SK-N-SH (cell line): ENCODE measurements around the gene HTR1E. TPM values are rescaled to one million over a fixed set of nuclear protein-coding genes. Genes with fewer than 3 reads are reported as not detected.

Source experiments
- CTCF ChIA-PET: fragments of 300-600, 350-600 bp; formaldehyde crosslinking; extraction: SDS; loops from one replicate; lab custom pipeline; 2021; lab: Yijun Ruan, JAX
- POLR2A ChIA-PET: fragments of 350-600 bp; sonication (Branson Sonifier 250); formaldehyde crosslinking; extraction: SDS; loops from one replicate; lab custom pipeline; 2020; ENCODE audit warnings: antibody characterized with exemption, inconsistent platforms; lab: Yijun Ruan, JAX
- DNase-seq: peaks from one replicate; pipeline ENCODE4 v3.0.0; 2012
- H2AFZ ChIP-seq: fragments of 200-600 bp; sonication (generic); 2 replicates; pipeline ENCODE4 v1.8.1; 2016; ENCODE audit warnings: antibody characterized with exemption, mild to moderate bottlenecking, low read depth
- H3F3A ChIP-seq: fragments of 200-600 bp; sonication (generic); replicated peaks from 2 replicates; pipeline ENCODE3; 2016; ENCODE audit warnings: antibody characterized with exemption, mild to moderate bottlenecking; ENCODE audit not compliant: insufficient read depth
- H3K27ac ChIP-seq, 2 experiments: fragments of 200-500 bp in 1 of 2; fragments of 200-600 bp in 1 of 2; sonication (Bioruptor generic) in 1 of 2; sonication (generic), shearing (Covaris generic) in 1 of 2; 2 replicates each; pipeline versions ENCODE4 v1.5.1 to v1.6.1; 2014 to 2016; ENCODE audit warnings: low read depth in 2 of 2, inconsistent platforms in 1 of 2, low read length in 1 of 2, mild to moderate bottlenecking in 1 of 2, mixed read lengths in 1 of 2
- H3K27me3 ChIP-seq: fragments of 200-600 bp; sonication (generic), shearing (Covaris generic); 2 replicates; pipeline ENCODE4 v1.6.1; 2016; ENCODE audit warnings: mixed run types; ENCODE audit not compliant: insufficient read depth
- H3K36me3 ChIP-seq, 2 experiments: fragments of 200-500 bp in 1 of 2; fragments of 200-600 bp in 1 of 2; sonication (Bioruptor generic) in 1 of 2; sonication (generic) in 1 of 2; replicated peaks in 1 of 2; 2 replicates each; pipeline versions ENCODE3 to v1.5.1; 2014 to 2016; ENCODE audit warnings: low read length in 1 of 2, mild to moderate bottlenecking in 1 of 2; ENCODE audit not compliant: insufficient read depth in 2 of 2, control insufficient read depth in 1 of 2
- H3K4me1 ChIP-seq, 2 experiments: fragments of 200-500 bp in 1 of 2; fragments of 200-600 bp in 1 of 2; sonication (Bioruptor generic) in 1 of 2; sonication (generic), shearing (Covaris generic) in 1 of 2; 2 replicates each; pipeline versions ENCODE4 v1.5.1 to v1.6.1; 2014 to 2016; ENCODE audit warnings: low read depth in 1 of 2, low read length in 1 of 2, mixed run types in 1 of 2; ENCODE audit not compliant: insufficient read depth in 2 of 2, control insufficient read depth in 1 of 2
- H3K4me2 ChIP-seq: fragments of 200-600 bp; sonication (generic), shearing (Covaris generic); 2 replicates; pipeline ENCODE4 v1.6.1; 2017; ENCODE audit warnings: mixed run types
- H3K4me3 ChIP-seq, 2 experiments: fragments of 200-500 bp in 1 of 2; fragments of 200-600 bp in 1 of 2; sonication (Bioruptor generic) in 1 of 2; sonication (generic), shearing (Covaris generic) in 1 of 2; 2 replicates each; pipeline versions ENCODE4 v1.5.1 to v1.8.1; 2014 to 2016; ENCODE audit warnings: low read depth in 2 of 2, inconsistent platforms in 1 of 2, low read length in 1 of 2, mild to moderate bottlenecking in 1 of 2, mixed read lengths in 1 of 2, moderate library complexity in 1 of 2
- H3K79me2 ChIP-seq: fragments of 200-600 bp; sonication (generic); 2 replicates; pipeline ENCODE4 v1.8.1; 2017; ENCODE audit warnings: mild to moderate bottlenecking; ENCODE audit not compliant: insufficient read depth
- H3K9ac ChIP-seq: fragments of 200-600 bp; sonication (generic); 2 replicates; pipeline ENCODE4 v1.6.1; 2017; ENCODE audit warnings: mixed run types
- H3K9me2 ChIP-seq: fragments of 200-600 bp; sonication (generic); 2 replicates; pipeline ENCODE4 v1.6.1; 2017; ENCODE audit warnings: mixed run types
- H3K9me3 ChIP-seq: fragments of 200-600 bp; sonication (generic); 2 replicates; pipeline ENCODE4 v1.6.1; 2017; ENCODE audit warnings: mixed run types, mild to moderate bottlenecking, moderate library complexity
- H4K20me1 ChIP-seq: fragments of 200-600 bp; sonication (generic); 2 replicates; pipeline ENCODE4 v1.6.1; 2017; ENCODE audit warnings: mild to moderate bottlenecking, mixed run types; ENCODE audit not compliant: insufficient read depth
- FOXJ3 ChIP-seq: sonication (generic); formaldehyde crosslinking; IDR thresholded peaks from 2 replicates; pipeline ENCODE4 v1.5.1; 2020; ENCODE audit warnings: mild to moderate bottlenecking, missing genetic modification reagents
- IRF3 ChIP-seq: fragments of 150-350 bp; IDR thresholded peaks from 2 replicates; pipeline ENCODE4 v1.6.1; 2016; ENCODE audit warnings: mild to moderate bottlenecking, low read depth, low read length
- JUND ChIP-seq: IDR thresholded peaks from 2 replicates; pipeline ENCODE4 v1.4.0; 2012
- MAX ChIP-seq: IDR thresholded peaks from 2 replicates; pipeline ENCODE4 v1.4.0; 2012; ENCODE audit warnings: low read depth
- NRF1 ChIP-seq: IDR thresholded peaks from 2 replicates; pipeline ENCODE4 v1.6.1; 2012; ENCODE audit warnings: low read depth, mild to moderate bottlenecking, low read length
- TAF1 ChIP-seq: IDR thresholded peaks from 2 replicates; pipeline ENCODE4 v1.6.1; 2012; ENCODE audit warnings: low read depth, mild to moderate bottlenecking, low read length, moderate library complexity, borderline replicate concordance
- TEAD4 ChIP-seq: IDR thresholded peaks from 2 replicates; pipeline ENCODE4 v1.4.0; 2012; ENCODE audit warnings: mild to moderate bottlenecking, borderline replicate concordance; ENCODE audit not compliant: insufficient read depth
- USF1 ChIP-seq: IDR thresholded peaks from 2 replicates; pipeline ENCODE4 v1.4.0; 2012; ENCODE audit warnings: low read depth, borderline replicate concordance
- WGBS: methylation state at CpG from one replicate; pipeline ENCODE4 v1.1.6; 2017; ENCODE audit warnings: low lambda C conversion rate; 5-methylcytosine and 5-hydroxymethylcytosine counted together
- polyA plus RNA-seq, 3 experiments: library from polyadenylated mRNA; depleted of rRNA; stranded (reverse); fragments of >200 nt; gene quantifications; 2 replicates each; pipeline ENCODE4 v1.2.3, GENCODE V29; 2012

The HTR1E gene
- polyA plus RNA-seq, 1 of the 3 experiments (the other 2 are of a cell fraction), result 0.02 TPM

DNA sequence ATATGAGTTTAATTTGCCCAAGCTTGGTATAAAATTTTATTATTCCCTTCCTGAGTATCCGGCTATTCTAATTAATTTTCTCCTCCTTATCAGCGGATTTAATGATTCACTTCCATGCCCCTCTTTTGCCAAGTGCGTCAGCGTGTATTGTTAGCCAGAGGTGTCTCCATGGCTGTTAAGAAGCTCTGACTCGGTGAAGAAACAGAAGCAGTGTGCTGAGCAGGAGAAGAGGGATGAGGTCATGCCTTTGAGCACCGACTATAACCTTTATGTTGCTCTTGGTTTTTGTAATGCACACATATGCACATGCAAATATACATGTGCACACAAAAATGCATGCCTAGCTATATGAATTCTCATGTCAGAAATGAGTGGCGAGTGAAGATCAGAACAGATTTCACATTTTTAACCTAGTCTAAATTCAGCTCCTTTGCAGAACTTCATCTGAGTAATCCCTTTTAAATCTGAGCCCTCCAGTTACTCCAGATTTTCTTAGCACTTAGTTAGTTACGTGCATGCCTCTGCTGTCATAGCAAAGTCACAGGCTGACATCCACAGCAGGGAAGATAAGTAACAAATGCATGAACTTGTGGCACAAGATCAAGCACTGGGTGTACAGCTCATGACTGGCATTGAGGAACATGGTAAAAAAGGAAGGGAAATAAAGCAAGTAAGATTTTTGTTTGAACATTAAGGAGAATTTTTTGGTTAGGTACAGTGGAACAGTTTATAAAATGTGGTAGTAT, 24.3 kb downstream of the HTR1E start:
- Histone ChIP-seq H3K9me2 (no peaks in the 10 kb centered on the region), H3K36me3 (no peaks in the 10 kb centered on the region), H3K79me2 (no peaks in the 10 kb centered on the region), H3K9me3 (no peaks in the 10 kb centered on the region), H3K27me3 (no peaks in the 10 kb centered on the region), H4K20me1 (no peaks in the 10 kb centered on the region), H3K27ac (no peak overlapping the region; a peak in 1 of 4 replicates), H3K4me1 (peaks cover 0 to 9% of the 10 kb centered on the region in 2 experiments; a peak in 1 of 4 replicates), H3K4me3 (no peak overlapping the region), H3F3A (no peaks in the 10 kb centered on the region), H3K4me2 (no peak overlapping the region), H3K9ac (no peak overlapping the region), H2AFZ (no peak overlapping the region)
- no peak for DNase-seq
- no peak for TF ChIP-seq FOXJ3
- TF ChIP-seq JUND, result no peak
- TF ChIP-seq TAF1, result no peak
- TF ChIP-seq MAX, result no peak
- TF ChIP-seq NRF1, result no peak
- no peak for TF ChIP-seq IRF3
- ChIA-PET POLR2A (interaction anchor here (1.0 kb wide), 1 partner anchor 23 kb away, joined by 3 read pairs; no protein-coding TSS in a partner anchor), CTCF (interaction anchor here (1.1 to 2.2 kb wide), 2 partner anchors 25 to 1039 kb away, joined by 3 to 8 read pairs; partner anchors contain the start of gene HTR1E)
- WGBS, result 35% methylated on average over 8 of the region's 8 CpGs

DNA sequence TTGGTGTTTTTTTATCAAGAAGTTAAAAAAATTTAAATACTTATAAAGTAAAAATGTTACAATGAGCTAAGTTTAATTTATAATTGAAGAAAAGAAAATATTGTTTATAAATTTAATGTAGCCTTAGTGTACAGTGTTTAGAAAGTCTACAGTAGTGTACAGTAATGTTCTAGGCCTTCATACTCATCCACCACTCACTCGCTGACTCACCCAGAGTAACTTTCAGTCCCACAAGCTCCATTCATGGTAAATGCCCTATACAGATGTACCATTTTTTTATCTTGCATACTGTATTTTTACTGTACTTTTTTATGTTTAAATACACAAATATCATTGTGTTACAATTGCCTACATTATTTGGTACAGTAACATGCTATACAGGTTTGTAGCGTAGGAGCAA, 26.0 kb downstream of the HTR1E start:
- POLR2A ChIA-PET, result no interaction called here
- no peak overlapping the region for H2AFZ ChIP-seq
- peaks cover 0 to 9% of the 10 kb centered on the region in 2 experiments; a peak in 1 of 4 replicates for H3K4me1 ChIP-seq
- H3K4me3 ChIP-seq, result no peak overlapping the region
- H3K27ac ChIP-seq, result no peak overlapping the region
- H3K36me3 ChIP-seq, result no peaks in the 10 kb centered on the region
- H4K20me1 ChIP-seq, result no peaks in the 10 kb centered on the region
- no peaks in the 10 kb centered on the region for H3K27me3 ChIP-seq
- DNase-seq, result no peak
- H3K9ac ChIP-seq, result no peak overlapping the region
- no peaks in the 10 kb centered on the region for H3K9me3 ChIP-seq
- no peaks in the 10 kb centered on the region for H3F3A ChIP-seq
- TF ChIP-seq TEAD4 (no peak), JUND (no peak), FOXJ3 (no peak), USF1 (no peak), IRF3 (no peak)
- no peaks in the 10 kb centered on the region for H3K9me2 ChIP-seq
- H3K4me2 ChIP-seq, result no peak overlapping the region
- no peaks in the 10 kb centered on the region for H3K79me2 ChIP-seq
- 37% methylated on average over 2 of the region's 2 CpGs for WGBS
- CTCF ChIA-PET, result interaction anchor here (1.1 kb wide), 1 partner anchor 24 kb away, joined by 3 read pairs; no protein-coding TSS in a partner anchor
